ENCODE measurements around the gene TSPAN18.

TSPAN18 gene

GRCh38 chr11:44753961-44754645 lies 27.3 kb downstream of the TSPAN18 start:
- DNase-seq (ENCODE audit: low spot score), result no peak
- no peak for TF ChIP-seq CTCF (IDR thresholded peaks at IDR 0.05; ENCODE audit: extremely low read depth, insufficient read depth, missing control alignments)
- in situ Hi-C loops (cut with MboI; ENCODE audit: low pct_unique_long_range_greater_than_20kb, low sequenced_read_pairs, unreplicated experiment), result no loop called here

GRCh38 chr11:44754876-44755555 lies 28.3 kb downstream of the TSPAN18 start:
- in situ Hi-C loops (cut with MboI; ENCODE audit: low pct_unique_long_range_greater_than_20kb, low sequenced_read_pairs, unreplicated experiment), result no loop called here
- DNase-seq (ENCODE audit: low spot score), result no peak
- no peak for TF ChIP-seq CTCF (IDR thresholded peaks at IDR 0.05; ENCODE audit: extremely low read depth, insufficient read depth, missing control alignments)

- no peak for TF ChIP-seq CTCF (IDR thresholded peaks at IDR 0.05; ENCODE audit: extremely low read depth, insufficient read depth, missing control alignments)
- in situ Hi-C loops (cut with MboI; ENCODE audit: low pct_unique_long_range_greater_than_20kb, low sequenced_read_pairs, unreplicated experiment), result no loop called here
- no peak for DNase-seq (ENCODE audit: low spot score)
These were observed 29.1 kb downstream of the TSPAN18 start for GRCh38 chr11:44755556-44756523.

GRCh38 chr11:44758983-44759382 lies 32.2 kb downstream of the TSPAN18 start:
- TF ChIP-seq CTCF (IDR thresholded peaks at IDR 0.05; ENCODE audit: extremely low read depth, insufficient read depth, missing control alignments), result no peak
- no peak for DNase-seq (ENCODE audit: low spot score)
- in situ Hi-C loops (cut with MboI; ENCODE audit: low pct_unique_long_range_greater_than_20kb, low sequenced_read_pairs, unreplicated experiment), result no loop called here

GRCh38 chr11:44759743-44760476 lies 33.1 kb downstream of the TSPAN18 start:
- in situ Hi-C loops (cut with MboI; ENCODE audit: low pct_unique_long_range_greater_than_20kb, low sequenced_read_pairs, unreplicated experiment), result no loop called here
- no peak for DNase-seq (ENCODE audit: low spot score)
- no peak for TF ChIP-seq CTCF (IDR thresholded peaks at IDR 0.05; ENCODE audit: extremely low read depth, insufficient read depth, missing control alignments)

- TF ChIP-seq CTCF (IDR thresholded peaks at IDR 0.05; ENCODE audit: extremely low read depth, insufficient read depth, missing control alignments), result no peak
- DNase-seq (ENCODE audit: low spot score), result no peak
- in situ Hi-C loops (cut with MboI; ENCODE audit: low pct_unique_long_range_greater_than_20kb, low sequenced_read_pairs, unreplicated experiment), result no loop called here
These were observed 33.7 kb downstream of the TSPAN18 start for GRCh38 chr11:44760477-44760872.

All from GM13977 (cell line).